CD4-positive, alpha-beta T cell treated with Interleukin-2 at 100 ng/mL for 4 hours (primary cell): ENCODE results near the gene ASF1B.
"Not testable (repeated sequence)": the region's sequence is repeated elsewhere in the genome, so short reads cannot be mapped to it uniquely, and the experiment has no call there.

Experiments
- DNase-seq: peaks from one replicate; pipeline ENCODE4 v3.0.0-alpha.2; 2020; ENCODE audit warnings: low spot score

Gene ASF1B

DNA sequence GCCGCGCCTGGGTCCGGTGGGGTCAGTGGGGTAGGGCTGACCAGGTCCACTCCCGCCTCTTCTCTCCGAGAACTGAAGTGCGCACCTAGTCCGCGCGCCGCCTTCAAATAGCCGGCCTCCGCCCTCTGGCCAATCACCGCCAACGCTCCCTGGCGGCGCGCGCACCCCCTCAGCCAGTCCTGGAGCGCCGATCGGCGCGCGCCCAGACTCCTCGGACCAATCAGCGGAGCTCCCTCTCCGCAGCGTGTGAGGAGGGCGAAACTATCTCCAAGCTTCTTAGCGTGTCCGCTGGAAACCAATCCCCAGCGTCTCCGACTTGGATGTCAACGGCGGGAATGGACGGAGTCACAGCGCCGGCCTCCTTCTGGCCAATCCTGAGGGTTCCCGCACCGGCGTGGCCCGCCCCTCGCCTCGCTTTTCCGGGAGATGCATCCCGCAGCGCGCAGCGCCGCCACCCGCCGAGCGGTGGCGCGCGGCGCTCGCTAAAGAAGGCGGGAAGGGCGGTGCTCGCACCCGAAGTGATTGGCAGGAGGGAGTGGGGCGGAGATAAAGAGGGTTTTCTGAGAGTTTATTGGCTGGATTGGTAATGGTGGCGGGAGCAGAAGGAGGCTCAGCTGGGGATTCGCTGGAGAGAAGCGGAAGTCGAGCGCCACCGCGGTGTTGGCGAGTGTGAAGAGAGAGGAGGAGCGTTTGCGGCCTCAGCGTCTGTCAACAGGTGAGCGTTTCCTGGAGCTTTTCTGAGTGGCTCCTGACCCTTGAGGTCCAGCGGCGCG, at the start of gene ASF1B:
TSS of gene ASF1B (minus strand) at position 81 of the 773 bp plus-strand sequence. CDS start 133 bp downstream, outside the sequence.
- DNase-seq = peak; percentile 99

DNA sequence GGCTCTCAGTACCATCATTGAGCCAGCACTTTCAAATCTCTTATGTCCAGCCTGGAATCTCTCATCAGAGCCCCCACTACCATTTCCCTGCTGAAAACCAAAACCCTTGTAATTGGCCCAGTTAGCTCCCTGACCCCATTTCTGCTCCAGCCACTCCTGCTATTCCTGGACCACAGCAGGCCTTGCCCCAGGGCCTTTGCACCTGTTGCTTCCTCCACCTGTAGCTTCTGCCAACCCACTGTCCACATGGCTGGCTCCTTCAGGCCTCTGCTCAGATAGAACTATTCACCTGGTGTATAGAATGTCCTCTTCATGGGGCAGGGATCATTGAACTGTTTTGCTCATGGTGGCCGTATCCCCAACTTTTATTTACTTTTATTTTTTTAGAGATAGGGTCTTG, 49.3 kb upstream of the ASF1B start:
- DNase-seq = not testable (repeated sequence)

DNA sequence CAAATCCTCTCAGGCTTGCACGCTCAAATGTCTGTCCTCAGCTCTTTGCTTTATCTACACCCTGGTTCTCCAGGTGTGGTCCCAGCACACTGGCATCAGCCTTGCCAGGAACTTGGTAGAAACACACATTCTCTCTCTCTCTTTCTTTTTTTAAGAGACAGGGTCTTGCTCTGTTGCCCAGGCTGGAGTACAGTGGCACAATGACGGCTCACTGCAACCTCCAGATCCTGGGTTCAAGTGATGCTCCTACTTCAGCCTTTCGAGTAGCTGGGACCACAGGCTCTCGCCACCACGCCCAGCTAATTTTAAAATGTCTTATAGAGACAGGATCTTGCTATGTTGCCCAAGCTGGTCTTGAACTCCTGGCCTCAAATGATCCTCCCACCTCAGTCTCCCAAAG, 48.8 kb upstream of the ASF1B start:
- no peak for DNase-seq

DNA sequence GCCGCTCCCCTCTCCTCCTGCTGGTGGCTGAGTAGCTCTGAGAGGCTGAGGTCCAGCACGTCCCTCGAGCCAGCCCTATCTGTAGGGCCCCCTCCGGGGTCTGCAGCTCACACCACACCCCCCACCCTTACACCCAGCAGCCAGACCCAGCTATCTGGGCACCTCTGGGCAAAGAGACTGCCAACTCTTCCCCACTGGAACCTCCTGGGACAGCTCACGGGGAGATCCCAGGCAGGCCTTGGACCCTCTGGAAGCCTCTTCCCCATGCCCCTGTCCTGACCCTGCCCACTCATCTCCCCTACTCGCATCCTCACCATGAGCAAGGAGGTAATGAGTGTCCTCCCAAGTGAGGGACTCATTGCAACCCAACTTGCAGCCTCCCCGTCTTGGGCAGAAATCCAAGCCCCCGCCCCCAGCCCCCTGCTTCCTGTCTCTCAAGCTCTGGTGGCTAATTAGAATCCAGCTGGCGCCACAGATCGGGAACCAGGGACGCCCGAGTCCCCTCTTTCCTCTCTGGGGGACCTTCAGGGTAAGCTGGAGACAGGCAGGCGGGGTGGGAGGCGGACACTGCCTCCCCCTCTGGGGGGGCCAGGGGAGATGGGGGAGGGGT, 47.5 kb upstream of the ASF1B start:
- DNase-seq = no peak

- no peak for DNase-seq
Measured at GRCh38 chr19:14182476-14182875, 46.1 kb upstream of the ASF1B start.

- DNase-seq = no peak
Measured at GRCh38 chr19:14181906-14182305, 45.5 kb upstream of the ASF1B start.

DNA sequence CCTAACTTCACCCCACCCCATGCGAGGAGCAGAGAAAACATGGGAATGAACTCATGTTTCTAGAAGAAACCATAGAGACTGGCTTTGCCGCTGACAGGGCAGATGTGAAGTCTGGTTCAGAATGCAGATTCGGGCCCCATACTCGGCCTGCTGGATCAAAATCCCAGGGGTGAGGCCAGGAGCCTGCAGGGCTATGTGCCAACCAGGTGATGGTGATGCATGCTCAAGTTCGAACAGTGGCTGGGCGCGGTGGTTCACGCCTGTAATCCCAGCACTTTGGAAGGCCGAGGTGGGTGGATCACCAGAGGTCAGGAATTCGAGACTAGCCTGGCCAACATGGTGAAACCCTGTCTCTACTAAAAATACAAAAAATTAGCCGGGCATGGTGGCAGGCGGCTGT, 44.8 kb upstream of the ASF1B start:
- DNase-seq = not testable (repeated sequence)

- no peak for DNase-seq
Measured at GRCh38 chr19:14177496-14178074, 41.2 kb upstream of the ASF1B start.

DNA sequence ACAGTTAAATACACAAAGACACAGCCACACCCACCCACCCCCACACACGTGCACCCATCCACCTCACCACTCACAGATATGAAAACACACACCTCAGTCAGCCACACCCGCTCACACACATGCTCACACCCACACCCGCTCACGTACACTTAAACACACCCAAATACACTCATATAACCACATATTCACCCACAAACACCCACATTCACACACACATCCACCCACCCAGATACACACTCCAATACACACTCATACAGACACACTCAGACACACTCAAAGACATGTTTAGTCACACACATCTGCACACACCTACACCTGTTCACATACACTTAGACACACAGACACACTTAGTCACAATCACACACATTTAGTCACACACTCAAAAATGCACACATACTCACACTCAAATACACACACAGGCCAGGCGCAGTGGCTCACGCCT, 39.0 kb upstream of the ASF1B start:
- no peak for DNase-seq

GRCh38 chr19:14174883-14175282, 38.5 kb upstream of the ASF1B start:
- no peak for DNase-seq

DNA sequence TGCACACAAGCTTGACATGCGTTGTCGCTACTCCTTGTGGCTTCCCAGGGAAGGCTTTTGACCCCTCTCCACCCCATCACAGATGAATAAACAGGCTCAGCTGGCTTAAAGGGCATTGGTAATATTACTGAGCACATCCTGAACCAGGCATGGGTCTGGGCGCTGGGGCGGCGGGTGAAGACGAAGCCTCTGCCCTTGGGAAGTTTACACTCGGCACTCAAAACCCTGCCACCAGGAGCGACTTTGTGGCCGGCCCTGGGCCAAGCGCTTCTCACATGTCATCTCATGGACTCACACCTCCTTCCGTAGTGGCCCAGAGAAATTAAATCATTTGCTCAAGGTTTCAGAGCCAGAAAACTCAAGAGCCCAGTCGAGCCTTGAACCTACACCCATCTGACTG, 32.6 kb upstream of the ASF1B start:
- DNase-seq = no peak

- DNase-seq = no peak
Measured at GRCh38 chr19:14168259-14168972, 32.0 kb upstream of the ASF1B start.

GRCh38 chr19:14167576-14168138, 31.3 kb upstream of the ASF1B start:
- DNase-seq = peak; percentile 24

- no peak for DNase-seq
Measured at GRCh38 chr19:14166999-14167575, 30.7 kb upstream of the ASF1B start.

DNA sequence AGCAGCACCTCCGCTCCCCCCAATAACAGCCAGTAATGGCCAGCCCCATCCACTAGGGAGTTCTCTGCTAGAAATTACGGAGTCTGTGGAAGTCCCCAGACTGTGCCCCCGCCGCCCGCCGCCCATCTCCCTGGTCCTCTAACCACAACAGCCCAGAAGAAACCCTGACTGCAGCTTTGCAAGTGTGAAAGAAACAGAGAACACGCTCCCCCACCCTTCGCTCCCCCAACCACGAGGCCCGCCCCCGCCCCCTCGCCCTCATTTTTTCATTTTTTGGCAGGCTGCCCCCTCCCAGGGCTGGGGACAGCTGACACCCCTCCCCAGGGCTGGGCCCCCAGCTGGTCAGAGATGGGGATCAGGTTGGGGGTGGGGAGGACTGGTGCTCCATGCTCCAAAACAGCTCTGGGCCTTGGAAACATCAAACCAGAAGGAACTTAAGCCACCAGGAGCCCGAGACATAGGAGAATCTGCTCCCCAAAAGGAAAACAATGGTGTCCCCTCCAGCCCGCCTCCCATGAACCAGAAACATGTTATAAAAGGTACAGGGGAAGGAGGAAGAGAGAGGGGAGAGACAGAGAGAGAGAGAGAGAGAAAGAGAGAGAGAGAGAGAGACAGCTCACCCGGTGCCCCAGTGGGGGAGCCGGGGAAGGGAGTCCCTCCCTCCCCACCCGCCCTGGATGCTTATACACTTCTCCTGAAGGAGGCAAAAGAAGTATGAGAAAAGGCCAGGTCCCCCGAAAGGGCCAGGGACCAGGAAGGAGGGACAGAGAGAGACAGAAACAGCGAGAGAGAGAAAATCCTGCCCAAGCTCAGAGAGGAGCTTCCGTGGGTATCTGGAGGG, 29.8 kb upstream of the ASF1B start:
- no peak for DNase-seq

GRCh38 chr19:14164724-14165493, 28.5 kb upstream of the ASF1B start:
- no peak for DNase-seq

DNA sequence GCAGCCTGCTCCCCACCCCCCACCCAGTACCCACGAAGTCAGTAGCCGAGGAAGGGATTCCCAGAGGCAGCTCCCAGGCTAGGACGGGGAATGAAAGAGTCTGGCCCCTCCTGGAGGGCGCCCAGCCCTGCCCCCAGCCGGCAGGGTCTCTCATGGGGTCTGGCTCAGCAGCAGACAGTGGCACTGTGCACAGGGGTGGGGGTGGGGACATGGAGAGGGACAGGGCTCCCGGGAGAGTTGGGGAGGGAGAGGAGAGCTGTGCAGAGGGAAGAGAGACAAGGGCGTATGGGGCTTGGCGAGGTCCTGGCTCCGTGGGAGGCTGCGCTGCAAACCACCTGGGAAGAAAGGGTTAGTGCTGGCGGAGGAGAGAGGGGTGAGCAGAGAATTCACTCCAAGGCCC, 27.7 kb upstream of the ASF1B start:
- DNase-seq = no peak

DNA sequence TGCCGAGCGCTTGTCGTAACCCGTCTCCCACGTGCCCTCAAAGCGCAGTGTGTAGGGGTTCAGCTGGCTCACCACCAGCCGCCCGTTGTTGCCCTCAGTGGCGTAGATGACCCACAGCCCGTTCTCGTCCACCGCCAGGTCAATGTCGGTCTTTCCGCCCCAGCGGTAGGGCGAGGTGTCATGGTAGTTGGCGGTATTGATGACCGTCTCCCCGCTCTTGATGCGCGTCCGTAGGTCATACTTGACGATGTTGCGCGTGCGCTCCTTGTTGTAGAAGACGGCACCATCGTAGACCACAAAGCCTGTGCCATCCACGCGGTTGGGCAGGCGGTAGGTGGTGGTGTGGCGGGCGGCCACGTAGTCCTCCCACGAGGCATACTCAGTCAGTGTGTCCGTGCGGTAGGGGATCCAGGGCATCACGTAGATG, 26.5 kb upstream of the ASF1B start:
- DNase-seq = no peak

- DNase-seq = no peak
Measured at GRCh38 chr19:14161305-14161704, 24.9 kb upstream of the ASF1B start.

GRCh38 chr19:14160017-14160703, 23.8 kb upstream of the ASF1B start:
- no peak for DNase-seq
